Measurements from ENCODE around the gene ODAPH. TPM values are rescaled to one million over a fixed set of nuclear protein-coding genes. Genes with fewer than 3 reads are reported as not detected.

Gene ODAPH
- total RNA-seq, 4 donors from 2014 or later, result not detected

- H3K36me3 ChIP-seq, result no peaks in the 10 kb centered on the region
- H3K9me3 ChIP-seq, result no peaks in the 10 kb centered on the region
- DNase-seq, result no peak
- H3K4me1 ChIP-seq, result no peaks in the 10 kb centered on the region
- no peak overlapping the region for H3K27ac ChIP-seq
- H3K27me3 ChIP-seq, result no peaks in the 10 kb centered on the region
- intact Hi-C loops (cut with DNase I; ENCODE audit: low total_unique reads) (no loop called here), in situ Hi-C loops (cut with MboI; ENCODE audit: low pct_ligation_motif_present in 1 of 4, low pct_unique_long_range_greater_than_20kb in 1 of 4, low sequenced_read_pairs in 3 of 4) (no loop called here)
- no peak for TF ChIP-seq POLR2A (IDR thresholded peaks at IDR 0.05)
- no peak for TF ChIP-seq POLR2AphosphoS5 (IDR thresholded peaks at IDR 0.05)
- TF ChIP-seq CTCF (IDR thresholded peaks at IDR 0.05), result no peak
- no peak for TF ChIP-seq EP300 (IDR thresholded peaks at IDR 0.05; ENCODE audit: low read depth)
- H3K4me3 ChIP-seq, result no peak overlapping the region
Observed at GRCh38 chr4:75552452-75552851, 3.4 kb upstream of the ODAPH start.

DNA sequence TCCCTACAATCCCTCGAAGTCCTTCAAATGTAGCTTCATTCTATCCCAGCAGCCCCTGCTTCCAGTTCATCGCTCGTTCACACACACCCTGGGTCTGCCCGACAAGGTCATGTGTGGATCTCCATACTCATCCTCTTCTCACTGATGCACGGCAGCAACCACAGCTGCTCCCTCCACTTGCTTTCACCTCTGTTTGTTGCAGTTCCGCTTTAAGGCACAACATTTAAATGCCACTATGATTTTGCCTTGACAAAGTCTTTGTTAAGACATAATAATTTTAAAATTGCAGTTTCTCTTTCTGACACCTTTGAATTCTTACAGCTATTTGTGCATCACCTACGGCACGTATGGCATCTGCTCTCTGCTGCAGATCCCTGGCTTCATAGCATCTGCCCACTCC, 1.8 kb downstream of the ODAPH start:
- H3K4me3 ChIP-seq, result no peak overlapping the region
- no peaks in the 10 kb centered on the region for H3K27me3 ChIP-seq
- H3K36me3 ChIP-seq, result no peaks in the 10 kb centered on the region
- TF ChIP-seq POLR2A (IDR thresholded peaks at IDR 0.05), result no peak
- TF ChIP-seq EP300 (IDR thresholded peaks at IDR 0.05; ENCODE audit: low read depth), result no peak
- no peak for TF ChIP-seq POLR2AphosphoS5 (IDR thresholded peaks at IDR 0.05)
- TF ChIP-seq CTCF (IDR thresholded peaks at IDR 0.05), result no peak
- H3K9me3 ChIP-seq, result no peaks in the 10 kb centered on the region
- H3K4me1 ChIP-seq, result no peaks in the 10 kb centered on the region
- no peak overlapping the region for H3K27ac ChIP-seq
- no peak for DNase-seq
- in situ Hi-C loops (cut with MboI; ENCODE audit: low pct_ligation_motif_present in 1 of 4, low pct_unique_long_range_greater_than_20kb in 1 of 4, low sequenced_read_pairs in 3 of 4), result no loop called here
- intact Hi-C loops (cut with DNase I; ENCODE audit: low total_unique reads), result no loop called here
- 79 to 83% methylated on average over 4 to 8 of the region's 8 CpGs for WGBS, 2 donors (ENCODE audit: low coverage in 1 of 2)

- Histone ChIP-seq H3K27me3 (no peaks in the 10 kb centered on the region), H3K36me3 (no peaks in the 10 kb centered on the region), H3K4me3 (no peak overlapping the region), H3K9me3 (no peaks in the 10 kb centered on the region), H3K27ac (no peak overlapping the region), H3K4me1 (no peaks in the 10 kb centered on the region)
- TF ChIP-seq POLR2A (IDR thresholded peaks at IDR 0.05), result no peak
- no peak for TF ChIP-seq CTCF (IDR thresholded peaks at IDR 0.05)
- DNase-seq, result no peak
- intact Hi-C loops (cut with DNase I; ENCODE audit: low total_unique reads), result no loop called here
- WGBS, 2 donors (ENCODE audit: low coverage in 1 of 2), result 86 to 93% methylated on average over 3 to 8 of the region's 8 CpGs
- in situ Hi-C loops (cut with MboI; ENCODE audit: low pct_ligation_motif_present in 1 of 4, low pct_unique_long_range_greater_than_20kb in 1 of 4, low sequenced_read_pairs in 3 of 4), result loop anchor here in 1 of 4 donors (10.0 kb wide), 1 partner anchor 293 kb away; no protein-coding TSS in a partner anchor
Observed at GRCh38 chr4:75561789-75562188, 5.9 kb downstream of the ODAPH start.

GRCh38 chr4:75564023-75564422, 8.2 kb downstream of the ODAPH start:
- Histone ChIP-seq H3K27ac (no peak overlapping the region), H3K27me3 (no peaks in the 10 kb centered on the region), H3K4me3 (no peak overlapping the region), H3K4me1 (no peaks in the 10 kb centered on the region), H3K36me3 (no peaks in the 10 kb centered on the region), H3K9me3 (no peaks in the 10 kb centered on the region)
- no peak for DNase-seq
- intact Hi-C loops (cut with DNase I; ENCODE audit: low total_unique reads) (no loop called here), in situ Hi-C loops (cut with MboI; ENCODE audit: low pct_ligation_motif_present in 1 of 4, low pct_unique_long_range_greater_than_20kb in 1 of 4, low sequenced_read_pairs in 3 of 4) (loop anchor here in 1 of 4 donors (10.0 kb wide), 1 partner anchor 291 kb away; no protein-coding TSS in a partner anchor)
- TF ChIP-seq CTCF (IDR thresholded peaks at IDR 0.05) (no peak), POLR2AphosphoS5 (IDR thresholded peaks at IDR 0.05) (no peak), EP300 (IDR thresholded peaks at IDR 0.05; ENCODE audit: low read depth) (no peak), POLR2A (IDR thresholded peaks at IDR 0.05) (no peak)
- WGBS, 2 donors (ENCODE audit: low coverage in 1 of 2), result 89 to 91% methylated on average over 8 to 11 of the region's 11 CpGs

All from transverse colon (tissue), 4 donors.